GM21381 (cell line): ENCODE results near the gene KRTAP12-4.
"Not testable (repeated sequence)": the region's sequence is repeated elsewhere in the genome, so short reads cannot be mapped to it uniquely, and the experiment has no call there.

Experiments
- ATAC-seq: cut with Tn5 transposase; IDR thresholded peaks from one replicate; pipeline ENCODE4 v1.9.1; 2021; ENCODE audit warnings: mild to moderate bottlenecking, moderate library complexity; ENCODE audit not compliant: unreplicated experiment

The KRTAP12-4 gene

GRCh38 chr21:44613386-44614155 lies 40.9 kb downstream of the KRTAP12-4 start:
- ATAC-seq, result no peak

GRCh38 chr21:44612669-44613229 lies 41.7 kb downstream of the KRTAP12-4 start:
- ATAC-seq, result no peak

GRCh38 chr21:44612029-44612486 lies 42.4 kb downstream of the KRTAP12-4 start, which contains the start of gene KRTAP10-8:
KRTAP10-8 (plus strand) TSS chr21:44612079; CDS start chr21:44612101, 22 bp downstream.
- no peak for ATAC-seq

GRCh38 chr21:44611551-44611950 lies 42.9 kb downstream of the KRTAP12-4 start:
- ATAC-seq, result no peak

GRCh38 chr21:44610157-44610843 lies 44.2 kb downstream of the KRTAP12-4 start:
- not testable (repeated sequence) for ATAC-seq

GRCh38 chr21:44609193-44609592 lies 45.3 kb downstream of the KRTAP12-4 start:
- ATAC-seq, result no peak

- no peak for ATAC-seq
Observed at GRCh38 chr21:44606495-44606894, 48.0 kb downstream of the KRTAP12-4 start.
